ENCODE measurements around the gene EYA2.

DNA sequence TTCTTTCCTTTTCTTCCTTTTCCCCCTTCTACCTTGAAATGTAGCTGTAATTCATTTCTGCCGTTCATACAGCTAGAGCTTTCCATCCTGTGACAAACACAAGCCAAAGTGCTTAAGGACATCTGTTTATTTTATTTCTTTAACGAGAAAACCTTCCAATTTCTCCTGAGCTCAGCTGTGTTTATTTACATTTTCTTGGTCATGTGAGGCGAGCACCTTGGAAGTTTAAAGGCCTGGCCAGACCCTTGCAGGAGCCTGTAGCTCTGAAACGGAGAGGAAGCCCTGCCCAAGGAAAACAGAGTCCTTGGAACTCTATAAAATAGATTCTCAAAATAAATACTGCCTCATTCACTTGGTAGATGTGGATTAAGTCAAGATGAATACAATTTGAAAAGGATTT, 223.1 kb downstream of the EYA2 start:
- no peak for TF ChIP-seq POLR2A (IDR thresholded peaks at IDR 0.05; ENCODE audit: extremely low read depth, insufficient read length)
- TF ChIP-seq, protein P1, sequence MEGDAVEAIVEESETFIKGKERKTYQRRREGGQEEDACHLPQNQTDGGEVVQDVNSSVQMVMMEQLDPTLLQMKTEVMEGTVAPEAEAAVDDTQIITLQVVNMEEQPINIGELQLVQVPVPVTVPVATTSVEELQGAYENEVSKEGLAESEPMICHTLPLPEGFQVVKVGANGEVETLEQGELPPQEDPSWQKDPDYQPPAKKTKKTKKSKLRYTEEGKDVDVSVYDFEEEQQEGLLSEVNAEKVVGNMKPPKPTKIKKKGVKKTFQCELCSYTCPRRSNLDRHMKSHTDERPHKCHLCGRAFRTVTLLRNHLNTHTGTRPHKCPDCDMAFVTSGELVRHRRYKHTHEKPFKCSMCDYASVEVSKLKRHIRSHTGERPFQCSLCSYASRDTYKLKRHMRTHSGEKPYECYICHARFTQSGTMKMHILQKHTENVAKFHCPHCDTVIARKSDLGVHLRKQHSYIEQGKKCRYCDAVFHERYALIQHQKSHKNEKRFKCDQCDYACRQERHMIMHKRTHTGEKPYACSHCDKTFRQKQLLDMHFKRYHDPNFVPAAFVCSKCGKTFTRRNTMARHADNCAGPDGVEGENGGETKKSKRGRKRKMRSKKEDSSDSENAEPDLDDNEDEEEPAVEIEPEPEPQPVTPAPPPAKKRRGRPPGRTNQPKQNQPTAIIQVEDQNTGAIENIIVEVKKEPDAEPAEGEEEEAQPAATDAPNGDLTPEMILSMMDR (IDR thresholded peaks at IDR 0.05; ENCODE audit: low read depth, low read length) = no peak
- TF ChIP-seq, protein P2, sequence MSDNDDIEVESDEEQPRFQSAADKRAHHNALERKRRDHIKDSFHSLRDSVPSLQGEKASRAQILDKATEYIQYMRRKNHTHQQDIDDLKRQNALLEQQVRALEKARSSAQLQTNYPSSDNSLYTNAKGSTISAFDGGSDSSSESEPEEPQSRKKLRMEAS (IDR thresholded peaks at IDR 0.05; ENCODE audit: low read depth, low read length) = no peak

Data from NB4 (cell line).